LHCN-M2 (cell line): ENCODE measurements around the gene PAQR5. TPM values are rescaled to one million over a fixed set of nuclear protein-coding genes. Genes with fewer than 3 reads are reported as not detected.
"Not testable (repeated sequence)": the region's sequence is repeated elsewhere in the genome, so short reads cannot be mapped to it uniquely, and the experiment has no call there.

ENCODE experiments used
- DNase-seq: peaks from one replicate; pipeline ENCODE4 v3.0.0-alpha.2; 2012; ENCODE audit warnings: low read depth
- total RNA-seq: library from RNA; depleted of rRNA; stranded (reverse); fragments of >200 nt; gene quantifications from 2 replicates; pipeline ENCODE4 v1.2.3, GENCODE V29; 2014

Gene PAQR5
- total RNA-seq, 1 experiment from 2014 or later = 13.0 TPM

DNA sequence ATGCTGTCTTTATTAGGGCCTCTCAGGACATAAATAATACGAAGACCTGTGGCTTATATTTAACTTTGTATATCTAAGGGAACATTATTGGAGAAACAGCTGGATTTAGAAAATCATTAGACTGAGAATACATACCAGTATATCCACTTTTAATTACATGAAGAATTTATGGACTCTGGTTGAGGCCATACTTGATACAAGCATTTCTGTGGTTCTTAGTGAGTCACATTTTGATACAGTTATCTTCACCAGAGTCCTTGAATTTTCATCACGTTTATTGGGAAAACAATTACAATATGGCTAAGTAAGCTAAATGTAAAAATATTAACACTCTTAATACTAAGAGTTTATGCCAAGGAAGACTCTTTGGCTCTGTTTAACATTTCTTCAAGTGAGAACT is 125.3 kb downstream of the PAQR5 start:
- no peak for DNase-seq

DNA sequence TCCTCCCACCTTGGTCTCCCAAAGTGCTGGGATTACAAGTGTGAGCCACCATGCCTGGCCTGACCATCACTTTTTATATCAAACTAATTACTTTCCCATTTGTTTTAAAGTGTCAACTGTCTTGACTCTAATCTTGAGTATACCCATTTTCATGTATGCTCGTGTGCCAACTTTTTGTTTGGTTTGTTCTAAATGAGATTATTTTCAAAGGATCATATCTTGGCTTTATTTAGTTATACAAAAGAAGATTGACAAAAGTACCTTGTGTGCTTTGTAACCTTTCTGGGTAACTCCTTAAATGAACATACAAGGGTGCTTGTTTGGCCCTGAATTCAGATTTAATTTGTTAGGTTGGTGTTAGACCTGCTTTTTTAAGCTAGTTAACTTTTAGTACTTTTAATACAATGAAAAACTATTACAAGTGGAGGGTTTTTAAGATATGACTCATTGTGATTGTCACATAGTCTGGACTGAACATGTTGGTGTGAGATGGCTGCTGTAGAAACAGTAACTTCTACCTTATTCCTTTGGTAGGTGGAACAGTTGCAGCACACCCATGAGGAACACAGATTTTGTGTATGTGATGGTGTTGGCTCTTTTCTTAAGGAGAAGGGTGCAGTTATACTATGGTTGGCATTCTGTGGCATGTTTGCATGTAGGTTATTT is 126.2 kb downstream of the PAQR5 start:
- DNase-seq = no peak

DNA sequence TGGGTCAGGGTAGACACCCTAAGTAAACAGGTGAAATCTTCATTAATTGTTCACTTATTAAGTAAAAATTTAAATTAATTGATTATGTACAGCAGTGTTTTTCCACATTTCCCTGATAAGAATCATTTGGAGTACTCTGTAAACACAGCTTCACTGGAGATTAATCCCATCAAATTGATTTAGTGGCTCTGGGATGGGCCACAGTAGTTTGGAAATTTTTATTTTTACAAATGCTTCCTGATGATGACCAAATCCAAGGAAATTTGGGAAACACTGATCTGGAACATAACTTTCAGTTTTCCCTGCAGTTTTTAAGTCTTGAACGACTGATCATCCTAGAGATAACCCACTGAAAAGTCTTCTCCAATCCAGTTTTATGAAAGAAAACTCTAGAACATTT is 135.1 kb downstream of the PAQR5 start:
- no peak for DNase-seq

DNA sequence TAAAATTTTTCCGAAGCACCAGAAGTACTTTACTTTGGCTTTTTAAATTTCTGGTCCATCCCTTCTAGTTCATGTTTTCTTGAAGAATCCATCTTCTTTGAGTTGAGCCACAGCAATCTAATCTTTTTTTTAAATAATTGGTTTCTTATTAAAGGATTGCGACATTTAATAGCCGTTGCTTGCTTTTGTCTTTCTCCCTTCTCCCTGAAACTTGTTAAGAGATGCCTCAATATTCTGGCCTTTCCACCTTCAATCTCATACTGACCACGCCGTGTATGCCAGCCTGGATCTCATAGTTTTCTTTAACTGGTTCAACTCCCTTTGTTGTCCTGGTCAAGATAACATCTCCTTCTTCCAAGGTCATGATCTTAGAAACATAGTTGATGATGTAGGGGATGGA is 135.5 kb downstream of the PAQR5 start:
- DNase-seq = no peak

DNA sequence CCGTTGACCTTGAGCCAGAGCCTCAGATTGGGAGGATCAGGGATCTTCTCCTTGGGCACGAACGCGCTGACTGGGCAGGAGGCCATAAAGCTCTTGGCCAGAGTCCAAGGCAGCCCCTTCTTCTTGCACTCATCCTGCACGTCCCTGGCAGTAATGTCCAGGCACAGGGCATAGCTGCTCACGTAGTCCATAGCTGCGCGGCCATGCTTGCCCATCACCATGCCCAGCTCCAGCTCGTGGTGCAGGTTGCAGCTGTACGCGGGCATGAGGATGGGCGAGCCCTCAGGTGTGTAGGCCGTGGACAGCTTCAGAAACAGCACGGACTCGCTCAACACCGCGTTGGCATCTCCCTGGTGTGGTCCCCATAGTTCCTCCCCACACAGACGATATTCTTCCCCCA is 136.0 kb downstream of the PAQR5 start:
- no peak for DNase-seq

DNA sequence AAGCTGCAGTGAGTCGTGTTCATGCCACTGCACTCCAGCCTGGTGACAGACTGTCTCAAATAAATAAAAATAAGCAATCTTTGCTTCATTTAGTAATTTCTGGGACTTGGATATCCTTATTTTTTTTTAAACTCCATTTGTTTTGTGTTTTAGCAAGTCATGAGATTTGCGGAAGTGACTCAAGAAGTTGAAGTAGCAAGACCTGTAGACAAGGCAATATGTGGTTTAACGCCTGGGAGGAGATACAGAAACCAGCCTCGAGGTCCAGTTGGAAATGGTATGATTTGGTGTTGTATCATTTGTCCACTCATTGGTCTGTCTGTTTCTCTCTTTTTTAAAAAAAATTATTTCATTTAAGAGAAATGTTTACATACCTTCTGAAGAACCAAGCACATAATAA is 137.3 kb downstream of the PAQR5 start:
- DNase-seq = no peak

DNA sequence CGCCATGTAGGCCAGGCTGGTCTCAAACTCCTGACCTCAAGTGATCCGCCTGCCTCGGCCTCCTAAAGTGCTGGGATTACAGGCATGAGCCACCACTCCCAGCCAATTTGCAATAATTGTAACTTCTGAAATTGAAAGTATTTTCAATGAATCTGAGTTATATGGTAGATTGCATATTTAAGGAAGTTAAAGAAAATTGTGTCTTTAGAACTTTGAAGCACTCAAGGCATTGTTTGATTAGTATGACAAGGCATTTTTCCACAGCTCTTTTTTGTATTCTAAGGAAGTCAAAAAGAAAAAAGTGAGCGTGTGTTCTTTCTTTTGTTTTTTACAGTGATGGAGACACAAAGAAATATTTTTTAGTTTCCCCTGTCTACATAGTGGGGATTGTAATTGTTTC is 138.2 kb downstream of the PAQR5 start:
- no peak for DNase-seq

DNA sequence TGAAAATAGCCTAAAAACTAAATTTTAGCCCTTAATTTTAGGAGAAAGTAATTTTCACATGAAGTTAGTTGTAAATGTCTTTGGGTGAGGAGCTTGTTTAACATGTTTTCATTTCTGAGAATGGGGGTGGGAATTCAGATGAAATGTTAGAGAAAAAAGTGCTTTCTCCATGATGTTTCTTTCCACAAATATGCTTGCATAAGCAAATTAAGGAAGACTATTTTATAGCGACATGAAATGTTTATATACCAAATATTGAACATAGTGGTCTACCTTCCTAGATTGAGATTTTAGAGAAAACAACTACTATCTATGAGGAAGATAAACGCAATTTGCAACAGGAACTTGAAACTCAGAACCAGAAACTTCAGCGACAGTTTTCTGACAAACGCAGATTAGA is 140.9 kb downstream of the PAQR5 start:
- no peak for DNase-seq

DNA sequence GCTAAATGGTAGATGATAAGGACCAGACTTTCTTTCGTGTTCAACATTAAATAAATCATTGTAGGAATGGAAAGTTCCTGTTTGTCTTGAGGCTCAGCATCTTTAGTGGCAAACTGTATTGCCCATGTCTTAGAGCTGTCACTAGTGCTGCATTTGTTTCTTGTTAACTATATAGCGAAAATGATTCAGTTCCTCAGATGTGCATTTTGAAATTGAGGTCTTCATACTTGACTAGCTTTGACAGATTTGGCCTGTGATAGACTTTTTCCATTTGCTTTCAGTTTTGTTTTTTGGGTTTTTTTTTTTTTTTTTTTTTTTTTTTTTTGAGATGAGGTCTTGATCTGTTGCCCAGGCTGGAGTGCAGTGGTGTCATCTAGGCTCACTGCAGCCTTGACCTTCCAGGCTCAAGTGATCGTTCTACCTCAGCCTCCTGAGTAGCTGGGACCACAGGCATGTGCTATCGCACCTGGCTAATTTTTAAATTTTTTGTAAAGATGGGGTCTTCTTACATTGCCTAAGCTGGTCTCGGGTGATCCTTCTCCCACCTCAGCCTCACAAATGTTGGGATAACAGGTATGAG is 144.4 kb downstream of the PAQR5 start:
- DNase-seq = no peak

DNA sequence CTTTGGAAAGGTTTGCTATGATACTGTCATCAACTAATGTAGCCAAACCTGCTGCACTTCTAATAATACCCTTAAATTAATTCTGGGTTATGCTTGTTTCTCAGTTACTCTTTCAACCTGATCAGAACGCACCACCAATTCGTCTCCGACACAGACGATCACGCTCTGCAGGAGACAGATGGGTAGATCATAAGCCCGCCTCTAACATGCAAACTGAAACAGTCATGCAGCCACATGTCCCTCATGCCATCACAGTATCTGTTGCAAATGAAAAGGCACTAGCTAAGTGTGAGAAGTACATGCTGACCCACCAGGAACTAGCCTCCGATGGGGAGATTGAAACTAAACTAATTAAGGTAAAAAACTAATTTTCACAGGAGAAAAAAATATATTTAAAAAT is 146.0 kb downstream of the PAQR5 start:
- no peak for DNase-seq

DNA sequence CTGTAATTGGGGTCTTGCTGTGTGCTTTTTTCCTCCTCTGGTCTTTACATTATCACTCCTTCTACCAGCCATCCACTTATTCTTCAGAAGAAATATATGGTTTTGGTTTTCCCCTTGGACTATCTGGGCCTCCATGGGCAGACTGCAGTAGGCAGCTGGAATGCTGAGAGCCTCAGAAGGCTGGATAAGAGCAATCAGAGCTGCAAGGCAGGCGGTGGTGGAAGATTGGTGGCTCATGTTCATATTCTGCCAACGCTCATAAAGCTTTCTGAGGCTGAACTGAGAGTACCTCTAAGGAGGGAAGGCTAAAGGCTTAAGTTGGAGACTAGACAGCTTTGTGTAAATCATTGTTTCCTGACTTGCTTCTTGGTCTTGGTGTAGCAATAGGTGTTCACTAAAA is 148.2 kb downstream of the PAQR5 start:
- no peak for DNase-seq

DNA sequence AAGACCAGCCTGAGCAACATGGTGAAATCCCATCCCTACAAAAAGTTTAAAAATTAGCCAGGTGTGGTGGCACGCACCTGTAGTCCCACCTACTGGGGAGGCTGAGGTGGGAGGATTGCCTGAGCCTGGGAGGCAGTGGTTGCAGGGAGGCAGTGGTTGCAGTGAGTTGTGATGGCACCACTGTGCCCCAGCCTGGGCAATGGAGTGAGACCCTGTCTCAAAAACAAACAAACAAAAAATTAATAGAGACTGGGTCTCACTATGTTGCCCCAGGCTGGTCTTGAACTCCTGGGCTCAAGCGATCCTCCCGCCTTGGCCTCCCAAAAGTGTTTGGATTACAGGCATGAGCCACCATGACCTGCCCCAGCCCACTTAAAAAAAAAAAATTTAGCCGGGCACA is 151.5 kb downstream of the PAQR5 start:
- not testable (repeated sequence) for DNase-seq

DNA sequence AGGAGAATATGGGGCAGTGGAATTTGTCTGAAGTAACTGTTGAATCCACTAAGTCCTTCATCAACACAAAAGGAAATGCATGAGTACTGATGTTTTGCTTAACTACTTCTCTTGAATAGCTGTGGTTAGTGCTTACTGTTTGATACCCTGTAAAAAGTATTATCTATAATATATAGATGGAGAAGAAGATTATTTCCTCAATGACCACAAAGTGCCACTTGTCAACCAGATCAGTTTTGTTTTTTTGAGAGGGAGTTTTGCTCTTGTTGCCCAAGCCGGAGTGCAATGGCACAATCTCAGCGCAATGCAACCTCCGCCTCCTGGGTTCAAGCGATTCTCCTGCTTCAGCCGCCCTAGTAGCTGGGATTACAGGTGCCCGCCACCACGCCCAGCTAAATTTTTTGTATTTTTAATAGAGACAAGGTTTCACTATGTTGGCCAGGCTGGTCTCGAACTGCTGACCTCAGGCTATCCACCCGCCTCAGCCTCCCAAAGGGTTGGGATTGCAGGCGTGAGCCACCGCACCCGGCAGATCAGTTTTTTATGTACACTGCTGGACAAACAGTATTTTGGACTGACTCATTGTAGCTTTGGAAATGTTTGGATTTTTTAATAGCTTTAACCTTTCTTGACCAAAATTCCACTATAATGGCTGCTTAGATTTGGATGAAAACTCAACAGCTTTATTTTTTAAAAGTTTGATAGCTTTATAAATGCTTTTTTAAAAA is 152.4 kb downstream of the PAQR5 start:
- DNase-seq = peak; percentile 15

DNA sequence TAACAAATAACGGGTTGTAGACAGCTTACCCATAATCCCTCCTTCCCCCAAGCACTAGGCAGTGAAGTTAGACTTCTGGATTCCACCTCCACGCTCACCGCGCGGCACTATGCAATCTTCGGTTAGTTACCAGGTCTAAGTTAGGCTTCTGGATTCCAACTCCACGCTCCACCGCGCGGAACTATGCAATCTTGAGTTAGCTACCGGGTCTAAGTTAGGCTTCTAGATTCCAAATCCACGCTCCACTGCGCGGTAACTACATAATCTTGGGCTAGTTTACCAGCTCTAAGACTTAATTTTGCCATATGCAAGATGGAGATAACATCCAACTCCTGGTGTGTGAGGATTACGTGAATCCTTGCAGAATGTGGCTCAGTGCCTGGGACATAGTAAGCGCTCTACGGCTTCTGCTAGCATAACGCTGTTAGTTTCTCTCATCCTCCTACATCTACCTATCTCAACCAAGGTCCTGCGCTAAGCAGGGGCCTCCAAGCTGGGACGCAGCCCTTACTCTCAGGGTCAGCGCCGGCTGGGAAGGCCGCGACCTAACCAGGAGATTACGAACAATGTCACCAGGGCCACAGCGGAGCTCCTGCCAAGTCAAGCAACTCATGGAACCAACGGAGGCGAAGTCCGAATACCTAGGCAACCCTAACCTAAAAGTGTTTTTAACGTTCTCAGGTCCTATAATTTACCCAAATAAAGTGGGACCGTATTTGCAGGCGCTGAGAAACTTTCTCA is 153.4 kb downstream of the PAQR5 start:
- DNase-seq = no peak

DNA sequence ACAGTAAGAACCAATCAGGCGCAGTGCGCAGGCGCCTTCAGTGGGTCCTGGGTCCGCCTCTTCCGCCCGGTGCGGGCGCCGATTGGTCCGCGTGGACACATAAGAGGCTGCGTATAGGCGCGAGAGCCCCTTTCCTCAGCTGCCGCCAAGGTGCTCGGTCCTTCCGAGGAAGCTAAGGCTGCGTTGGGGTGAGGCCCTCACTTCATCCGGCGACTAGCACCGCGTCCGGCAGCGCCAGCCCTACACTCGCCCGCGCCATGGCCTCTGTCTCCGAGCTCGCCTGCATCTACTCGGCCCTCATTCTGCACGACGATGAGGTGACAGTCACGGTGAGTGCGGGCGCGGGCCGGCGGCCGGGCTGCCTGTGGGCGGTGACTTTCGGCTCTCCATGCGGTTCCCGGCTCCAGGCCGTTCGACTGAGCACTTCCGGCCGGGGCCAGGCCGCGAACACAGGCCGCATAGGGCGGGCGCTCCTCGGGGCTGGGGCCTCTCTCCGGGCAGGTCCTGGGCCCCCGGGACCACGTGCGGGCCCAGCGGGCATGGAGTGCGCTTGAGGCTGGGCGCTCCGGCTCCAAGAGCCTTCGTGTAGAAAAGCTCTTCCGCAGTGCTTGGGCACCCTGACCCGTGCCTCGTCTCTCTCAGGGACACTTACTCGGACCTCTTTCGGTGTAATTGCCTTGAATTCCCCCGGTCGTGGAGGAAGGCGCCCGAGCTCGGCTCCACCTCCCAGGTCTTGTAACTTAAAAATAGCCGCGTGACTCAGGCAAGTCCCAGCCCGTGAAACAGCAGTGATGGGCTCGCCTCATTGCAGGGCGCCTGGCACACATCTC is 154.2 kb downstream of the PAQR5 start, which contains the start of gene RPLP1:
TSS of gene RPLP1 (plus strand) at position 127 of the 830 bp plus-strand sequence. CDS start at position 258, 131 bp downstream.
- DNase-seq = peak; percentile 93

DNA sequence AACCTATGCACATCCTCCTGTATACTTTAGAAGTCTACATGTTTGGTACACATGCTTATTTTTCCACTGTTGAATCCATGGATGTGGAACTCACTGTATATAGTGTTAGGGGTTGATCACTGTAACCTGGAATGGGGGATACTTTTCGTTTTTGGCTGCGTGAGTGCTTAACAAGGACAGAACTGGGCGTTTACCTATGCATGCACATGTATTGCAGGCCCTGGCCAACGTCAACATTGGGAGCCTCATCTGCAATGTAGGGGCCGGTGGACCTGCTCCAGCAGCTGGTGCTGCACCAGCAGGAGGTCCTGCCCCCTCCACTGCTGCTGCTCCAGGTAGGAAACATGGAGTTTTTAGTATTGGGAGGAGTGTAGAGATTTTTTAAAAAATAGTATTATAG is 156.2 kb downstream of the PAQR5 start:
- DNase-seq = no peak

DNA sequence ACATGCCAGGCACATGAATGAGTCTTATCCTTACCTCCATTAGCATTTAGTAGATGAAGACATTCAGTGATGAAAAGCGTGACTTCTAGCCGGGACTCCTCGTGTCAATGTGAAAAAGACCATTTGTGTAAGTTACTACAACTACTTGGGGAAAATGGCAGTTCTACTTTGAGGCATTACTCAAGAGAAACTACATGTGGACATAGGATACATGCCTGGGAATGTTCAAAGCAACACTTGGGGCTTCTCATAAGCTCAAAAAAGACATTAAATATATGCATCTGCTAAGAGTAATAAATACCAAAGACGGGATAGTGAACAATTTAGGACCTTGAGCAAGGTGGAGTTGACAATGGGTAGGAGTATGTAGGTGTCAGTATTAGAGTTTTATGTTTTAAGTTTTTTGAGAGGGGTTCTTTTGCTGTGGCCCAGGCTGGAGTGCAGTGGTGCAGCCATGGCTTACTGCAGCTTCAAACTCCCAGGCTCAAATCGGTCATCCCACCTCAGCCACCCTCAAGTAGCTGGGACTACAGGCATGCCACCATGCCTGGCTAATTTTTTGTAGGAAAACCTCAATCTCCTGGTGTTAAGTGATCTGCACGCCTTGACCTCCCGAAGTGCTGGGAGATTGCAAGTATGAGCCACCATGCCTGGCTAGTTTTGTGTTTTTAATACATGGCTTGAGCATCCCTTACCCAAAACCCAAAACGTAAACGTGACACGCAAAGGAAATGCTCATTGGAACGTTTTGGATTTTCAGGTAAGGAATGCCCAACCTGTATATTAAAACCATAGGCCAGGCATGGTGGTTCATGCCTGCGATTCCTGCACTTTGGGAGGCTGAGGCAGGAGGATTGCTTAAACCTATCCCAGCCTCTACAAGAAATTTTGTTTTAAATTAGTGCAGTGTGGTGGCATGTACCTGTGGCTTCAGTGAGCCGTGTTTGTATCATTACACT is 157.8 kb downstream of the PAQR5 start:
- DNase-seq = no peak
